Activated CD4-positive, alpha-beta T cell treated with anti-CD3 and anti-CD28 coated beads for 4 hours (primary cell): Measurements from ENCODE around the gene PPM1D.
"Not testable (repeated sequence)": the region's sequence is repeated elsewhere in the genome, so short reads cannot be mapped to it uniquely, and the experiment has no call there.

Experiments
- DNase-seq, 2 donors: peaks; one replicate each; pipeline ENCODE4 v3.0.0-alpha.2; 2020

The PPM1D gene

DNA sequence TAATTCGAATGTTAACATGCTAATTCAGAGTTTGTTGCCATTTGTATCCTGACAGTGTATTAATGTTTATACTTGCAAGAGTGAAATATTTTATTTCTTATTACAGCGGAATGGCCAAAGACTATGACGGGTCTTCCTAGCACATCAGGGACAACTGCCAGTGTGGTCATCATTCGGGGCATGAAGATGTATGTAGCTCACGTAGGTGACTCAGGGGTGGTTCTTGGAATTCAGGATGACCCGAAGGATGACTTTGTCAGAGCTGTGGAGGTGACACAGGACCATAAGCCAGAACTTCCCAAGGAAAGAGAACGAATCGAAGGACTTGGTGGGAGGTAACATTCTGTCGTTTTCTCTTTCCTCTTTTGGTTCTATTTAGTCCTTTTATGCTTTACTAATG lies 23.4 kb downstream of the PPM1D start:
- no peak for DNase-seq

DNA sequence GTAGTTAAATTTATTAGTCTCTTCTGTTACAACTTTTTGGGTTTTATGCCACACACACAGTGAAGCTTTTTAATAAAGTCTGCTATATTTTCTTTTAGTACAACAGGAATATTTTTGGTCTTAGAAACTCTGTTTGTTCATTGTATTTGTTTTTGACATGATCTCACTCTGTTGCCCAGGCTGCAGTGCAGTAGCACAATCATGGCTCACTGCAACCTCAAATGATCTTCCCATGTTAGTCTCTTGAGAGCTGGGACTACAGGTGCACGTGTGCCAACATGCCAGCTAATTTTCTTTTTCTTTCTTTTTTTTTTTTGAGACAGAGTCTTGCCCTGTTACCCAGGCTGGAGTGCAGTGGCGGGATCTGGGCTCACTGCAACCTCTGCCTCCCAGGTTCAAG lies 27.1 kb downstream of the PPM1D start:
- DNase-seq, result no peak

- DNase-seq, result no peak
Measured at GRCh38 chr17:60628252-60628889, 28.4 kb downstream of the PPM1D start.

GRCh38 chr17:60629120-60629519 lies 29.1 kb downstream of the PPM1D start:
- DNase-seq, result no peak

GRCh38 chr17:60630352-60630751 lies 30.4 kb downstream of the PPM1D start:
- DNase-seq, result no peak

- no peak for DNase-seq
Measured at GRCh38 chr17:60631119-60631518, 31.1 kb downstream of the PPM1D start.

DNA sequence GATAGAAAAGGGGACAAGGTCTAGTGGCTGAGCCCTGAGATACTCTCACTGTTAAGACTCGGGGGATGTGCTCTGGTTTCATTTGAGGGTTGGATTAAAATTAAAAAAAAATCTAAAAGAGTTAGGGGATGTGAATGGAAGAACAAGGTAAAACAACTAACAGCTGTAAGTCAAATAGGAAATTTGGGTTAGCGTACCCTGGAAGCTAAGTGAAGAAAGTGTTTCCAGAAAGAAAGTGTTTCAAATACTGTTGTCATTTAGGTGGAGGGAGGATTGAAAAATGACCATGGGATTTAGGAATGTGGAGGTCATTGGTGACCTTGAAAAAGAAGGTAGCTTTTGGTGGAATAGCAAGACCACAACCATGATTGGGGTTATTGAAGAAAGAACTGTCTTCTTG lies 37.7 kb downstream of the PPM1D start:
- no peak for DNase-seq

- no peak for DNase-seq
Measured at GRCh38 chr17:60639019-60639330, 39.0 kb downstream of the PPM1D start.

DNA sequence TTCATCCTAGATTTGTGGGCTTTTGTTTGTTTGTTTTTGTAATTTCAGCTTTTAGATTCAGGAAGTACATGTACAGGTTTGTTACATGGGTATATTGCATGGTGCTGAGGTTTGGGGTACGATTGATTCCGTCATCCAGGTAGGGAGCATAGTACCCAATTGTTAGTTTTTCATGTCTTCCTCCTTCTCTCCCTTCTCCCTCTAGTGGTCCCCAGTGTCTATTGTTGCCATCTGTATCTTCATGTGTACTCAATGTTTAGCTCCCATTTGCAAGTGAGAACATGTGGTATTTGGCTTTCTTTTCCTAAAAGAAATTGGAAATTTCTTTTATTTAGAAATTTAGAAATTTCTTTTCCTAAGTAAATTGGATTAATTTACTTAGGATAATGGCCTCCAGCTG lies 40.5 kb downstream of the PPM1D start:
- DNase-seq, result no peak

GRCh38 chr17:60641126-60641525 lies 41.1 kb downstream of the PPM1D start:
- DNase-seq, result no peak

DNA sequence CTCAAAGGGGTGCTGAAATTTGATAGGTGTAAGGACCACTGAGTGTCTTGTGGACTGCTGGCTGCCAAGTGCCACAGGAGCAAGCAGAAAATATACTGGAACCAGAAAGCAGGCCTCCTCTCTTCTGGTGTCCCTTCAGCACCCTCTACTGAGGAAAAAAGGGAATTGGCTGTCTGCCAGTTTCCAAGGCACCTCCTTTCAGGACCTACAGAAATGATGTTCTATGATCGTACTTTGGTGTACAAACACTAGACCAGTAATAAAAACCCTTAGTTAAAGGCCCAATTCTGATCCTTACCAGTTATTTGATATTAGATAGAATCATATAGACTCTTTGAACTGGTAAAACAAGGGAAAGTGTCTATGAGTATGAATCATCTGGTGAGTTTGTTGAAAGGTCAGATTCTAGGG lies 41.8 kb downstream of the PPM1D start:
- DNase-seq, result peak; percentile 27 to 31

GRCh38 chr17:60645918-60646523 lies 46.0 kb downstream of the PPM1D start:
- DNase-seq, result no peak

DNA sequence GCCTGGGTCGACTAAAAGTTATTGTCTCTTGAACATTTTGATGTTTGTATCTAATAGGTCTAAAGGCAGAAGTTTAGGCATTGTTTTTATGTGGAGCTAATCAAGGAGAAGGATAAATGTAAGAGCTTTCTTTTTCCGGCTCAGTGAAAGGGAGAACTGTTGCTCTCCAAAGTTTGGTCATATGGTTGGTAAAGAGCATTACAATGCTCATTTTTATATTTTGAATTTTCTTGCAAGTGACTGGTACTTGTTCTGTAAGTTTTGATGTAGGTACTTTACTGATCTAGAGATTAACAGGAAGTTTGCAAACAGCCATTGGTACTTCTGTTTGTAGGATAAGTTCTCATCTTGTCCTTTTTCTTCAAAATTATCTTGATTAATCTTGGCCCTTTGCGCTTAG lies 46.7 kb downstream of the PPM1D start:
- DNase-seq, result no peak

DNA sequence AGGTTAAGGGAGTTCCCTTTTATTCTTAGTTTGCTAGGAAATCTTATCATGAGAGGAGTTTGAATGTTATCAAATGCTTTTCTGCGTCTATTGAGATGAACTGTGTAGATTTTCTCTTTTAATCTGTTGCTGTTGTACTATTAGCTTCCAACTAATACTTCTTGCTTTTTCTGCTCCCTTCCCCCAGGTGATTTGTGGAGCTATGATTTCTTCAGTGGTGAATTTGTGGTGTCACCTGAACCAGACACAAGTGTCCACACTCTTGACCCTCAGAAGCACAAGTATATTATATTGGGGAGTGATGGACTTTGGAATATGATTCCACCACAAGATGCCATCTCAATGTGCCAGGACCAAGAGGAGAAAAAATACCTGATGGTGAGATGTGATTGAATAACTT lies 47.7 kb downstream of the PPM1D start:
- no peak for DNase-seq

- no peak for DNase-seq
Measured at GRCh38 chr17:60652454-60653247, 52.7 kb downstream of the PPM1D start.

GRCh38 chr17:60653569-60653968 lies 53.6 kb downstream of the PPM1D start:
- DNase-seq, result no peak

- no peak for DNase-seq
Measured at GRCh38 chr17:60656499-60656898, 56.5 kb downstream of the PPM1D start.

DNA sequence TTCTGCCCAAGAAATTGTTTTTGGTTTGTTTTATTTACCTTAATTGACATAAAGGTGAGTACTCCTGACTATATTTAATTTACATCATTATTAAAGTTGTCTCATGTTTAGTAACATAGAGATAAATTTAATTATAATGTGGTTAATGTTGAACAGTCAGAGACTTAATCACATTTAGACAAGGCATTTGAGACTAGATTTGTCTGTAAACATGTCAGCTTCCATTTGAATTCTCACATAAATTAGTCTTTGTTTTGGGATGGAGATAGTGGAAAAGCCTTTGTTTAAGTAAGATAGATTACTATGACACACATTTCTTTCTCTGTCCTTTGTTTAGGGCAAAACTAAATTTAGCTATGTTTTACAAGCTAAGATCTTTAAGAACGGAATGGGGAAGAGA lies 59.2 kb downstream of the PPM1D start:
- no peak for DNase-seq

DNA sequence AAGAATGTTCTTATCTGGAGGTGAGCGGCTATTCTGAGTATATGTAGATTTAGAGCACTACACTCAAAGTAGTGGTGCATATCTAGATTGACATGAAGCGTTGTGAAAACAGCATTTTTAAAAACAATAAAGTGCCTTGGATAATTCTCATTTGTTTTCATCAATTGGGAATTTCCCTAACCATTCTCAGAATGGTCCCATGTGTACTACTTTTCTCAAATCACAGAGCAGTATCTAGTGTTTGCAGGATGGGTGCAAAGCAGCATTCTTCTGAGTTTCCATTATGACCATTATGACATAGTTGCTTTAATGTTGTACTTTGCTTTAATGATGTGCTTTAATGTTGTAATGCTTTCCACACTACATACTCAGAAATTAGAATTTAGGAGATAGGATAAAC lies 61.5 kb downstream of the PPM1D start:
- no peak for DNase-seq

GRCh38 chr17:60664022-60664421 lies 64.0 kb downstream of the PPM1D start:
- DNase-seq, result no peak

GRCh38 chr17:60665602-60666001 lies 65.6 kb downstream of the PPM1D start:
- no peak for DNase-seq

GRCh38 chr17:60668741-60669140 lies 68.7 kb downstream of the PPM1D start:
- not testable (repeated sequence) for DNase-seq

- no peak for DNase-seq
Measured at GRCh38 chr17:60671482-60671881, 71.5 kb downstream of the PPM1D start.

DNA sequence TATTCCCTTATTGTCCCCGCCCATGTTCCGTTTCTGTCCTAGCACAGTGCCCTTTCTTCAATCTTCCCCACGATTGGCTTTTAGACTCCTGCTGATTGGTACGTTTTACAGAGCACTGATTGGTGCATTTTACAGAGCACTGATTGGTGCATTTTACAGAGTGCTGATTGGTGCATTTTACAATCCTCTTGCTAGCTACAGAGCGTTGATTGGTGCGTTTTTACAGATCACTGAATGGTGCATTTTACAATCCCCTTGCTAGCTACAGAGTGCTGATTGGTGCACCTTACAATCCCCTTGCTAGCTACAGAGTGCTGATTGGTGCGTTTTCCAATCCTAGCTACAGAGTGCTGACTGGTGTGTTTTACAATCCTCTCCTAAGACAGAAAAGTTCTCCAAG lies 74.6 kb downstream of the PPM1D start:
- not testable (repeated sequence) for DNase-seq

DNA sequence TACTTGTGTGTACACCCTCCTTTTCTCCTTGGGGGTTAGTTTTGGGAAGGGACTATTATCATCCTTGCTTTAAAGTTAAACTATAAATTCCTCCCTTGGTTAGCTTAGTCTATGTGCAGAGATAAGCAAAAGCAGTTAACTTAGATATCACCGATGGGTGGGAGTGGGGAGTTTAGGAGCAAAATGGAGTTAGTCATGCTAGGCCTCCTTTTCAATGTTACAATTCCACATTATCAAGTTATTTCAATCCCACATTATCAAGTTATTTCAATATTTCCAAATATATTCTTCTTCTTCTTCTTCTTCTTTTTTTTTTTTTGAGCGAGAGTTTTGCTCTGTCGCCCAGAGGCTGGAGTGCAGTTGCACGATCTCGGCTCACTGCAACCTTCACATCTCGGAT lies 76.0 kb downstream of the PPM1D start:
- no peak for DNase-seq
